HFFc6 (cell line): ENCODE data around the gene FLNA. TPM values are rescaled to one million over a fixed set of nuclear protein-coding genes. Genes with fewer than 3 reads are reported as not detected.
"Not testable (repeated sequence)": the region's sequence is repeated elsewhere in the genome, so short reads cannot be mapped to it uniquely, and the experiment has no call there.

Experiments used
- DNase-seq: peaks from one replicate; pipeline ENCODE4 v3.0.0-alpha.2; 2018
- H3K27ac Mint-ChIP-seq: 2 replicates; pipeline ENCODE4 v1.8.0; 2020; ENCODE audit warnings: mild to moderate bottlenecking, mixed read lengths
- H3K27me3 Mint-ChIP-seq: 2 replicates; pipeline ENCODE4 v1.8.0; 2021; ENCODE audit warnings: mild to moderate bottlenecking, moderate library complexity, mixed read lengths; ENCODE audit not compliant: insufficient read depth
- H3K36me3 Mint-ChIP-seq: 2 replicates; pipeline ENCODE4 v1.8.0; 2021; ENCODE audit warnings: low read depth, mixed read lengths
- H3K4me1 Mint-ChIP-seq: 2 replicates; pipeline ENCODE4 v1.8.0; 2020; ENCODE audit warnings: low read depth, mixed read lengths
- H3K4me3 Mint-ChIP-seq: 2 replicates; pipeline ENCODE4 v1.8.0; 2020; ENCODE audit warnings: mild to moderate bottlenecking, moderate library complexity, mixed read lengths
- H3K9me3 Mint-ChIP-seq: 2 replicates; pipeline ENCODE4 v1.8.0; 2020; ENCODE audit warnings: mild to moderate bottlenecking, mixed read lengths
- total RNA-seq, 6 experiments: library from RNA; stranded (reverse); fragmentation: NEBNext Ultra II Directional; extraction: Animal tissue kit (Norgen Biotek cat#: 25700); gene quantifications; 2 replicates in 1 of 6; 3 replicates in 5 of 6; pipeline ENCODE4 v1.2.3, GENCODE V29; 2021
- TF ChIP-seq, protein P1 (sequence below): fragments of 200-600 bp; sonication (generic); IDR thresholded peaks from 2 replicates; pipeline ENCODE4 v1.5.0; 2021; ENCODE audit warnings: antibody characterized with exemption, mild to moderate bottlenecking

Gene FLNA
- total RNA-seq, 6 experiments from 2014 or later: 2,260 to 2,886 (median 2,666) TPM

DNA sequence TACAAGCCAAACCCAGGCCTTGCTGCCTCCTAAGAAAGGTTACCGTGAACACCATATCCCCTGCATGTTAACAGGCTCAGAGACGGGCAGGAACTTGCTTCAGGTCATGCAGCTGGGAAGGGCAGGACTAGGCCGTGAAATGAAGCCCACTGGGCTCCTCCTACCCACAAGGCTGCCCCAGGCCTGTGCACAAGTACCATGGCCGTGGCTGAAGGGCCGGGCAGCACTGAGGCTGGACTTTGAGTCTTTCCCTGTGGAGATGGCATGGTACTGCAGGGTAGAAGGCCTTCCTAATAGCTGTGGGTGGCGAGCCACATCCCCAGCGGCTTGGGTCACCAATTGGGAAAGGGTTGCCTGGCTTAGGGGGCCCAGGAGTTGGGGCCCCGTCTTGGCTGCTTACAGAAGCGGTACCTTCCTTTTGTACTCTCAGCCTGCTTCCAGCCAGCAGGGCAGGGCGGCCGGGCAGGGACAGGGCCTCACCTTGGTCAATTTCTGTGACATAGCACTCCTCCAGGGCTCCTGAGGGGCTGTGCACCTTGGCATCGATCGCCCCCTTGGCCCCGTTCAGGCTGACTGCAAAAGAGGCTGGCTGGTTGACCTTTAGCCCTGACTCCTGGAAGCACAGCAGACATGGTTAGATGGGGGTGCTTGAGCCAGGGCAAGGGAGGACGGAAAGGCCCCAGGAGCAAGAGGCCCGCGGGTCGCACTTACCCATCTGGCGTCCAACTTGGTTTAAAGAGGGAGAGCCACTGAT, 23.8 kb downstream of the FLNA start:
- DNase-seq: no peak
- 0 out of 2 replicates have a peak overlapping the region, but pooled peaks have one; percentile 36 for H3K27ac Mint-ChIP-seq
- H3K36me3 Mint-ChIP-seq: no peaks in the 10 kb centered on the region
- peaks cover 6% of the 10 kb centered on the region for H3K4me1 Mint-ChIP-seq
- TF ChIP-seq, protein P1, sequence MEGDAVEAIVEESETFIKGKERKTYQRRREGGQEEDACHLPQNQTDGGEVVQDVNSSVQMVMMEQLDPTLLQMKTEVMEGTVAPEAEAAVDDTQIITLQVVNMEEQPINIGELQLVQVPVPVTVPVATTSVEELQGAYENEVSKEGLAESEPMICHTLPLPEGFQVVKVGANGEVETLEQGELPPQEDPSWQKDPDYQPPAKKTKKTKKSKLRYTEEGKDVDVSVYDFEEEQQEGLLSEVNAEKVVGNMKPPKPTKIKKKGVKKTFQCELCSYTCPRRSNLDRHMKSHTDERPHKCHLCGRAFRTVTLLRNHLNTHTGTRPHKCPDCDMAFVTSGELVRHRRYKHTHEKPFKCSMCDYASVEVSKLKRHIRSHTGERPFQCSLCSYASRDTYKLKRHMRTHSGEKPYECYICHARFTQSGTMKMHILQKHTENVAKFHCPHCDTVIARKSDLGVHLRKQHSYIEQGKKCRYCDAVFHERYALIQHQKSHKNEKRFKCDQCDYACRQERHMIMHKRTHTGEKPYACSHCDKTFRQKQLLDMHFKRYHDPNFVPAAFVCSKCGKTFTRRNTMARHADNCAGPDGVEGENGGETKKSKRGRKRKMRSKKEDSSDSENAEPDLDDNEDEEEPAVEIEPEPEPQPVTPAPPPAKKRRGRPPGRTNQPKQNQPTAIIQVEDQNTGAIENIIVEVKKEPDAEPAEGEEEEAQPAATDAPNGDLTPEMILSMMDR: 0 out of 2 replicates have a peak, but pooled peaks have one; percentile 9
- peaks cover 12% of the 10 kb centered on the region for H3K27me3 Mint-ChIP-seq
- no peaks in the 10 kb centered on the region for H3K9me3 Mint-ChIP-seq
- H3K4me3 Mint-ChIP-seq: no peak overlapping the region

DNA sequence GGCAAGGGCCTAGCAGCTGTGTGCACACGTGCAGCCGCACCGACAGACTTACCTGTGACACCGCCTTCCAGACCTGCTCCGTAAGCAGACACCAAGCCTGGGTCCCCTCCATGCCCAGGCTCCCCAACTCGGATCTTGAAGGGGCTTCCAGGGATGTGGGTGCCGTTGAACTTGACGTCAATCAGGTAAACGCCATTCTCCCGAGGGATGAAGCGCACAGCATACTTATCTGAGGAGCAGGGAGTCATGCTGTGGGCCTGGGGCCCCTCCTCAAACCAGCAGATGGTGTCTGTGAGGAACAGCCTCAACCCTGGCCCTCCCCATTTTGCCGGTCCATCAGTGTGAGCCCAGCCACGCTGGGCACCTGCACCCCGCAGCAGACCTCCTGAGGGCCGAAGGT, 24.5 kb downstream of the FLNA start:
- H3K9me3 Mint-ChIP-seq: no peaks in the 10 kb centered on the region
- peaks cover 12% of the 10 kb centered on the region for H3K27me3 Mint-ChIP-seq
- H3K36me3 Mint-ChIP-seq: no peaks in the 10 kb centered on the region
- TF ChIP-seq, protein P1: no peak
- H3K27ac Mint-ChIP-seq: 0 out of 2 replicates have a peak overlapping the region, but pooled peaks have one; percentile 36
- peaks cover 6% of the 10 kb centered on the region for H3K4me1 Mint-ChIP-seq
- H3K4me3 Mint-ChIP-seq: no peak overlapping the region
- DNase-seq: no peak

DNA sequence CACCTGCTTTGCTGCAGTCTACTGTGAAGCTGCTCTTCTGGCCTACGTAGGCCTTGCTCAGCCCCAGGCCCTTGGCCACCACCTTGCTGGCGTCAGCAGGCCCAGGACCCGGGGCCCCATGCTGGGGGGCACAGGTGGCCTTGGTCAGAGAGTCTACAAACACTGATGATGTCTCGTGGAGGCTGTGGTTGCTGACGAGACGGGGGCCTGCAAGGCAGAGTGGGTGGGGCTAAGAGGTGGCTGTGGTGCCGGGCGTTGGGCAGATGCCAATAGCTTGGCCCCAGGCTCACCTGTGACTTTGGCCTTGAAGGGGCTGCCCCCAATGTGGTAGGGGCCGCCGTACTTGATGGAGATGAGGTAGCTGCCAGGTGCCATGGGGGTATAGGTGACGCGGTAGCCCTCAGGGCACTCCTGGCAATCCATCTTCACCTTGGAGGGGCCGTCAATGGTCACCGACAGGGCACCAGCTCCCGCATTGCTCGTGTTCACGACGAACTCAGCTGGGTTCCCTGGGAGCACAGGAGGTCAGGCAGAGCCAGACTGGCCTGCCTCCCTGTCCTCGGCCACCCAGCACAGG, 25.0 kb downstream of the FLNA start:
- Mint-ChIP-seq H3K4me1 (peaks cover 6% of the 10 kb centered on the region), H3K4me3 (no peak overlapping the region), H3K27ac (peak overlapping the region; percentile 29; the same call in 1 of the 2 replicates), H3K27me3 (peaks cover 12% of the 10 kb centered on the region), H3K9me3 (no peaks in the 10 kb centered on the region), H3K36me3 (no peaks in the 10 kb centered on the region)
- TF ChIP-seq, protein P1: no peak
- DNase-seq: no peak

DNA sequence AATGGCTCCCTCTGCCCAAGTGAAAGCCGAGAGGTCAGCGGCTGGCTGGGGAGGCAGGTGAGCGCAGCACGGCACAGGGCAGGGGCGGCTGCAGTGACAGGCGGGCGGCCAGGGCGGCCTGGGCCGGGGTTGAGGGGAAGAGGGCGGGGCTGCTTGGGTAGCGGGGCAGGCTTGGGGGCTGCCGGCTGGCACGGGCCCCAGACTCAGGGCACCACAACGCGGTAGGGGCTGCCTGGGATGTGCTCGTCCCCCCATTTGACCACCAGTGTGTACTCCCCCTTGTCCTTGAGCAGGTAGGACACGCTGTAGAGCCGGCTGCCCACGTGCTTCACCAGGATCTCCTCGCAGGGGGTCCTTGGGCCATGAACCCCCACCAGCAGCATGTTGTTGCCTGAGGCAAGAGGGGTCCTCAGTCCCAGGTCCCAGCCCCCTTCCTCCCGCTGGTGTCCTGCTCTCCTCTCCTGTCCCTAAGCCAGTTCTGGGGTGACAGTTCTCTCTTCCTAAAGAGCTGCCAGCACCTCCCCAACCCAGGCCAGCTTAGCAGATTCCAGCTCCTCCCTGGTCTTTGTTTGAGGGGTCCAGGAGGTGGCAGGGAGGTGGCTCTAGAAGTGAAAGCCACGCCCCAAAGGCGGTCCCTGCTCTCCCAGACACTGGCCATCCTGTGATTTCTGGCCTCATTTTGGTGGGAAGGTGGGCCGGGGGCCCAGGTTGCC, 25.6 kb downstream of the FLNA start:
- TF ChIP-seq, protein P1: no peak
- no peak for DNase-seq
- Mint-ChIP-seq H3K4me1 (peaks cover 6% of the 10 kb centered on the region), H3K27me3 (peaks cover 12% of the 10 kb centered on the region), H3K4me3 (no peak overlapping the region), H3K27ac (peak overlapping the region; percentile 29), H3K36me3 (no peaks in the 10 kb centered on the region), H3K9me3 (no peaks in the 10 kb centered on the region)

DNA sequence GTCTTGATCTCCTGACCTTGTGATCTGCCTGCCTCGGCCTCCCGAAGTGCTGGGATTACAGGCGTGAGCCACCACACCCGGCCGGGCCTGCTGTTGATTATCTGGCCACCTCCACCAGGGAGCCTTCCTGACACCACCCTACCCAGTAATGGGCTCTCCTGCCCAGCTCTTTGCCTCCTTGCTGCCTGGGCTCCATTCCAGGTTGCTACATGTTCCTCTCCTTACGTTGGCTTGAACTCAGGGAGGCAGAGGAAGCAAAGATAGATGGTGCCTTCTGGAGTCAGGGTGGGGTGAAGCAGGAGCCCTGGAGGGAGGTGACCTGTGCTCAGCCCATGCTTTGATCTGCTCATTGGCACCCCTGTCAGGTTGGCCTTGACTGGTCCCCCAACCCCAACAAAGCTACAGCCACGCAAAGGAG, 26.3 kb downstream of the FLNA start:
- H3K4me1 Mint-ChIP-seq: peaks cover 6% of the 10 kb centered on the region
- H3K9me3 Mint-ChIP-seq: no peaks in the 10 kb centered on the region
- no peak overlapping the region for H3K4me3 Mint-ChIP-seq
- DNase-seq: peak; percentile 24
- H3K27me3 Mint-ChIP-seq: peaks cover 12% of the 10 kb centered on the region
- peak overlapping the region; percentile 38 for H3K27ac Mint-ChIP-seq
- H3K36me3 Mint-ChIP-seq: no peaks in the 10 kb centered on the region
- TF ChIP-seq, protein P1: no peak; the same call in 1 of the 2 replicates

DNA sequence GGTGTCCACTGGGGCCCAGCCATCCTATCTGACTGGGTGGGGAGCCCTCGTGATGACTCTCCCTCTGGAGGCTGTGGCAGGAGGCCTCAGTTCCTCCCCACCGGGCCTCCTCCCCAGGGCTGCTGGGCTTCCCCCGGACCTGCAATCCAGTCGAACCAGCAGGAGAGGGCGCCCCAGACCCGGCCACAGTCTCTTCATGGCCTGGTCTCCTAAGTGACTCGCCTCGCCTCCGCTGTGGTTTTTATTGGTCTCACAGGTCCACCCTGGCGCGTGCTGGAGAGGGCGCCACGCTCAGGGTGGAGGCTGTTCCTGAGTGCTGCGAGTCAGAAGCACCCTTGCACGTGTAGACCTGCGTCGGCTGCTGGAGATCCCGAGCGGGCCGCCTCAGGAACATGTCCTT, 30.8 kb downstream of the FLNA start:
- not testable (repeated sequence) for H3K4me1 Mint-ChIP-seq, H3K36me3 Mint-ChIP-seq, H3K27ac Mint-ChIP-seq, H3K4me3 Mint-ChIP-seq, H3K9me3 Mint-ChIP-seq, DNase-seq, H3K27me3 Mint-ChIP-seq

DNA sequence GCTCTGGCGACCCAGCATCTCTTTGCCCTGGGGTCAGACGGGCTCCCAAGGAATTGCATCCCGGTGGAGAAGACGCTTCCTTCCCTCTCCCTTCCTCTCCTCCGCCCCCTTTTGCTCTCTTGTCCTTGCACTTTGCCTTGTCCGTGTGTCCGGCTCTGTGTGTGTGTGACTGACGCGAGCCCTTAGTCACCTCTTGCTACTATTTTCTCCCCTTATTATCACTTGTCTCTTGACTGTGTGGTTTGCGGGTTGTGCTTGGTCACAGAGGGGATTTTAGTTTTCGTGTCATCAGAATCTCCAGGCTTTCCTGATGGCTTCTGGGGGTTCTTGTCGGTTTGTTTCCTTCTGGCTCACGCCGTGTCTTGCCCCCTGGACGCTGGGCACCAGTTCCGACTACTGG, 31.4 kb downstream of the FLNA start:
- H3K27me3 Mint-ChIP-seq, H3K4me1 Mint-ChIP-seq, H3K36me3 Mint-ChIP-seq, H3K9me3 Mint-ChIP-seq, H3K27ac Mint-ChIP-seq, H3K4me3 Mint-ChIP-seq, DNase-seq: not testable (repeated sequence)

DNA sequence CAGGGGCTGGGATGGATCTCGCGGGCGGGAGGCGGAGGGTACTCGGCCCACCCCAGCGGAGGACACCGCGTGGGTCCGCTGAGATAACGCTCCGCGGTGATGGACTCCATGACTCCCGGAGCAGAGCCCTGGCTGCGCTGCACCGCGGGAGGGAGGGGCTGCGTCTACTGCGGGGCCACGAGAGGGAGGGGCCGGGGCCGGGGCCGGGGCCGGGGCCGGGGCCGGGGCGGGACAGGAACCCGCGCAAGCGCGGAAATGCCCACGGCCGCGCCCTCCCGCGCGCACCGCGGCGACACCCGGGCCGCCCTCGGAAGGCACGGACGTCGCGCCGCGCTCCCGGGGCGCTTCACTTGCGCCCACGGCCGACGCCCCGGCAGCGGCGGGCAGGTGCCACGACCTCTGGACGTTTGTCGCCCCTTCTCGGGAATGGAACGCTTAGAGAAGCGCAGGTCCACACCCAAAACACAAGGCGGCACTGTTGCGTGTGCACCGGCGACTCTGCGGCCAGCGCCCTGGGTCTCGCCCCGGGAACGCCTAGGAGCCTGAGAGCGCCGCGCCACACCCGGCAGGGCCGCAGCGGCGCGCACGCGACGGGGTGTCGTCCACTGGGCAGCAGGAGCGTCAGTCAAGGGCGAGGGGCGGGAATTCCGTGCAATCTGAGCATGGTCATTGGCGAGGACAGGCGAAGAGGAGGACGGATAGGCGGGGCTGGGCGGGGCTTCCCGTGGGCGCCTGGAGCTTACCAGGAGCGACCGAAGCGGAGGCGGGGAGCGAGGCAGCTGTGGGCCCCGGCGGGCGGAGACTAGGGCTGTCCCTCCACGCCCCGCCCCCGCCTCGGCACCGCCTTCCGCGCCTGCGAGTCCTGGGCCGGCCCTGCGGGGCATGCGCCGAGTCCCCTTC, 32.8 kb downstream of the FLNA start:
- not testable (repeated sequence) for H3K4me3 Mint-ChIP-seq, H3K36me3 Mint-ChIP-seq, H3K27ac Mint-ChIP-seq, H3K4me1 Mint-ChIP-seq, DNase-seq, H3K9me3 Mint-ChIP-seq, H3K27me3 Mint-ChIP-seq
